Activated T-helper 17 cell treated with anti-CD3 and anti-CD28 coated beads, Interleukin-2, amount 50 U/mL, for 72 hours (primary cell): ENCODE measurements around the gene CD163. TPM values are rescaled to one million over a fixed set of nuclear protein-coding genes. Genes with fewer than 3 reads are reported as not detected.
A peak's percentile ranks its signal among the peaks of the same experiment; 100 is the strongest.
"Not testable (repeated sequence)": the region's sequence is repeated elsewhere in the genome, so short reads cannot be mapped to it uniquely, and the experiment has no call there.

Experiments
- ATAC-seq: fragments of 150-1000 bp; cut with Tn5 transposase; replicated peaks from 2 replicates; pipeline ENCODE4 v1.10.0; 2021; ENCODE audit warnings: mild to moderate bottlenecking, moderate library complexity
- H3K27ac Mint-ChIP-seq: one replicate; pipeline ENCODE4 v1.8.0; 2022; ENCODE audit warnings: mixed read lengths
- H3K27me3 Mint-ChIP-seq: one replicate; pipeline ENCODE4 v1.8.0; 2022; ENCODE audit warnings: mixed read lengths
- H3K36me3 Mint-ChIP-seq: one replicate; pipeline ENCODE4 v1.8.0; 2022; ENCODE audit warnings: low read depth, mild to moderate bottlenecking, mixed read lengths
- H3K4me1 Mint-ChIP-seq: one replicate; pipeline ENCODE4 v1.8.0; 2022; ENCODE audit warnings: mixed read lengths
- H3K4me3 Mint-ChIP-seq: one replicate; pipeline ENCODE4 v1.8.0; 2022; ENCODE audit warnings: mild to moderate bottlenecking, mixed read lengths
- H3K9me3 Mint-ChIP-seq: one replicate; pipeline ENCODE4 v1.8.0; 2022; ENCODE audit warnings: mixed read lengths
- total RNA-seq, 2 donors: library from RNA; stranded (reverse); gene quantifications; one replicate each; pipeline ENCODE4 v1.2.3, GENCODE V29; 2022

The CD163 gene
- total RNA-seq, 2 donors from 2014 or later: not detected

DNA sequence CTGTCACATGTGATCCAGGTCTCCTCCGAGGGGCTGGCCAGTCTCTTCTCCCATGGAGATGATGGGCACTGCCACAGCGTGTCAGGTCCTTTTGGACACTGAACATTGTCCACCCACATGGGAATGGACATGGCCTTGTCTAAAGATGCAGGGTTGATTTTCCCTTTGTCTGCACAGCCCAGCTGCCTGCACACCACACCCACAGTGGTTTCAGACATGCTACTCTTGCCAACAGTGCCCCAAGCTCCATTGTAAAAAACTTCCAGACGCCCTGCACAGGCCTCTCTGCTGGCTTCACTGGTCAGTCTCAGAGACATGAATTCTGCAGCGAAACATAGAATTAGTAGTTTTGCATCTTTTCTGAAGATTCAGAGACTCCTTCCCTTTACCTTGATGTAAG is 18.5 kb downstream of the CD163 start:
- Mint-ChIP-seq H3K9me3 (no peaks in the 10 kb centered on the region), H3K4me3 (no peak overlapping the region), H3K4me1 (no peaks in the 10 kb centered on the region), H3K36me3 (no peaks in the 10 kb centered on the region), H3K27ac (no peak overlapping the region), H3K27me3 (peaks cover 6% of the 10 kb centered on the region)
- ATAC-seq: no peak

GRCh38 chr12:7483343-7483742 is 20.2 kb downstream of the CD163 start:
- no peak overlapping the region for H3K4me3 Mint-ChIP-seq

GRCh38 chr12:7479771-7480170 is 23.8 kb downstream of the CD163 start:
- Mint-ChIP-seq H3K36me3 (no peaks in the 10 kb centered on the region), H3K9me3 (no peaks in the 10 kb centered on the region), H3K4me1 (no peaks in the 10 kb centered on the region), H3K27ac (no peak overlapping the region), H3K27me3 (peaks cover 6% of the 10 kb centered on the region), H3K4me3 (no peak overlapping the region)
- no peak for ATAC-seq

More at GRCh38 chr12:7483343-7483742, 20.2 kb downstream of the CD163 start:
- Mint-ChIP-seq H3K9me3 (no peaks in the 10 kb centered on the region), H3K4me1 (no peaks in the 10 kb centered on the region), H3K36me3 (no peaks in the 10 kb centered on the region), H3K27ac (no peak overlapping the region), H3K27me3 (peaks cover 6% of the 10 kb centered on the region)
- ATAC-seq: no peak

DNA sequence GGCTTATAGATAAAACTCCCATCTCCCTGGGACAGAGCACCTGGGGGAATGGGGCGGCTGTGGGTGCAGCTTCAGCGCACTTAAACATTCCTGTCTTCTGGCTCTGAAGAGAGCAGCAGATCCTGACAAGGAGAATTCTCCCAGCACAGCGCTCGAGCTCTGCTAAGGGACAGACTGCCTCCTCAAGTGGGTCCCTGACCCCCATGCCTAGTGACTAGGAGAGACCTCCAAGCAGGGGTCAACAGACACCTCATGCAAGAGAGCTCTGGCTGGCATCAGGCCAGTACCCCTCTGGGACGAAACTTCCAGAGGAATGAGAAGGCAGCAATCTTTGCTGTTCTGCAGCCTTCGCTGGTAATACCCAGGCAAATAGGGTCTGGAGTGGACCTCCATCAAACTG is 31.5 kb downstream of the CD163 start:
- peaks cover 14% of the 10 kb centered on the region for H3K27me3 Mint-ChIP-seq
- H3K36me3 Mint-ChIP-seq: no peaks in the 10 kb centered on the region
- H3K9me3 Mint-ChIP-seq: peaks cover 7% of the 10 kb centered on the region
- no peak for ATAC-seq
- no peak overlapping the region for H3K4me3 Mint-ChIP-seq
- no peak overlapping the region for H3K27ac Mint-ChIP-seq
- H3K4me1 Mint-ChIP-seq: no peaks in the 10 kb centered on the region

DNA sequence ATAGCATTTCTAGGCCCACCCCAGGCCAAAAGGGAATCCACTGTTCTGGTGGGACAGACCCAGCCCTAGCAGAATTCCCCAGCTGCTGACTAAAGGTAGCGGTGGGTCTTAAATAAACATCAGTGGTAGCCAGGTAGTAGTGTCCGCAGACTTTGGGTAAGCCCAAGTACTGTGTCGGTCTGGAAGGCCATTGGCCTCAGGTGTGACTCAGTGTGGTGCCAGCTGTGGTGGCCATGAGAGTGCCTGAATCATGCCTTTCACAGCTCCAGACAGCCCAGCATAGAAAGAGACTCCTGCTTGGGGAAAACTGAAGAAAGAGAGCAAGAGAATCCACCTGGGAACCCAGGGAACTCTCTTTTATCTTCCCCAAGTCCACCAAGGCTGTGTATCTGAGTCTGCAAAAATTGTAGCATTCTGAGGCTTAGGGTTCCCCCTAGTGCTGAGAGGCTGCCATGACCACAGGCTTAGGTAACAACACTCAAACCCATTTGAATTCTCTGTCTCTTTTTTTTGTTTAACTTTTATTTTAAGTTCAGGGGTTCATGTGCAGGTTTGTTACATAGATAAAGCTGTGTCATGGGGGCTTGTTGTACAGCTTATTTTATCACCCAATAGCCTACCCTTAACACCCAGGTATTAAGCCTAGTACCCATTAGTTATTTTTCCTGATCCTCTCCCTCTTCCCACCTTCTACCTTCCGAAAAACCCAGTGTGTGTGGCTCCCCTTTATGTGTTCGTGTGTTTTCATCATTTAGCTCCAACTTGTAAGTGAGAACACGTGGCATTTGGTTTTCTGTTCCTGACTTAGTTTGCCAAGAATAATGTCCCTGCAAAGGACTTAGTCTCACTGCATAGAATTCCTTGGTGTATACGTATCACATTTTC is 43.0 kb downstream of the CD163 start:
- Mint-ChIP-seq H3K9me3 (no peaks in the 10 kb centered on the region), H3K27ac (no peak overlapping the region), H3K36me3 (no peaks in the 10 kb centered on the region), H3K4me3 (no peak overlapping the region), H3K4me1 (no peaks in the 10 kb centered on the region), H3K27me3 (peaks cover 10% of the 10 kb centered on the region)
- peak; percentile 72 for ATAC-seq

DNA sequence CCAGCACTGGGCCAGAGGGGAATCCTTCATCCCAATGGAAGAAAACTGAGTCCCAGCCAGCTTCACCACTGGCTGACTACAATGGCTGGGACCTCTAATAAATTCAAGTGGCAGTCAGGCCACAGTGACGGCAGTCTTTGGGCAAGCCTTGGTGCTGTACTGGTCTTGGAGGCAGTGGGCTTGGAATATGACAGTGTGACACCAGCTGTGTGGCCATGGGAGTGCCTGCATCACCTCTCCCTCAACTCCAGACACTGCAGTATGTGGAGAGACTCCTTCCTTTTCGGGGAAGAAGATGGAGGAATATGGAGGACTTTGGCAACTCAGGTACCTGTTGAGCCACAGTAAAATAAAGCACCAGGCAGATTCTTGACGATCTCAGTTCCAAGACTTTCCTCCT is 43.6 kb downstream of the CD163 start:
- no peaks in the 10 kb centered on the region for H3K4me1 Mint-ChIP-seq
- no peak overlapping the region for H3K27ac Mint-ChIP-seq
- peaks cover 8% of the 10 kb centered on the region for H3K27me3 Mint-ChIP-seq
- no peaks in the 10 kb centered on the region for H3K9me3 Mint-ChIP-seq
- no peak overlapping the region for H3K4me3 Mint-ChIP-seq
- H3K36me3 Mint-ChIP-seq: no peaks in the 10 kb centered on the region
- no peak for ATAC-seq

- no peak for ATAC-seq
- Mint-ChIP-seq H3K27ac (no peak overlapping the region), H3K27me3 (peaks cover 10% of the 10 kb centered on the region), H3K36me3 (no peaks in the 10 kb centered on the region), H3K9me3 (peaks cover 4% of the 10 kb centered on the region), H3K4me1 (no peaks in the 10 kb centered on the region), H3K4me3 (no peak overlapping the region)
Observed at GRCh38 chr12:7451756-7452155, 51.8 kb downstream of the CD163 start.

DNA sequence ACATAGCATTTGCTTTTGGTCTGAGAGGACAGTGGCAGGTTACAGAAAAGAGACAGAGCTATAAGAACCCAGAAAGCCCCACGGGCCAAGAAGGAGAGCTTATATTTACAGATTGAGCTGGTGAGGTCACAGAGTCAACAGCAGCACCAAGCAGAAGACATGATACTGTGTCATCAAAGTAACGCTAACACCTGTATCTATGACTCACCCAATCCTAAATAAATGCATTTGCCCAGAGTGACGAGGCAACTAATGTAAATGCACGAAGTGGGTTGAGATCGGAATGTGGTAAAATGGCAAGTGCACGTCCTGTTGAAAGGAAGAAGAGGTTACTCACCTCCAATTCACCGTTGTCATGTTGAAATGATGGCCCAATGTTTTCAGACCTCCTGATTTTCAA is 52.9 kb downstream of the CD163 start:
- Mint-ChIP-seq H3K27ac (no peak overlapping the region), H3K36me3 (no peaks in the 10 kb centered on the region), H3K4me1 (no peaks in the 10 kb centered on the region), H3K4me3 (no peak overlapping the region), H3K27me3 (peaks cover 15% of the 10 kb centered on the region), H3K9me3 (peaks cover 4% of the 10 kb centered on the region)
- no peak for ATAC-seq

DNA sequence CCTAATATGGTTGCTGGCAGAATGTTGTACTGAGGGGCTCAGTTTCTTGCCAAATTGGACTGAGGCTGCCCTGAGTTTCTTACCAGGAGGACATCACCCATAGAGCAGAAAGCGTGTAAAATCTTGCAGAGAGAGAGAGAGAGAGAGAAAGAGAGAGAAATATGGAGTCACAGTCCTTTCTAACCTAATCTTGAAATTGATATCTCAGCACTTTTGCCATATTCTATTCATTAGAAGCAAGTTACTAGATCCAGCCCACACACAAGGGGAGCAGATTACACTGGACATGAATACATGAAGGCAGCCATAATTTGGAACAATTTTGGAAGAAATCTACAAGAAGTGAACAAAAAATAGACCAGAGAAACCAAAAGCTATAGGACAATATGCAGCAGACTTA is 55.5 kb downstream of the CD163 start:
- Mint-ChIP-seq H3K4me3 (no peak overlapping the region), H3K9me3 (peaks cover 4% of the 10 kb centered on the region), H3K27ac (no peak overlapping the region), H3K27me3 (peaks cover 18% of the 10 kb centered on the region), H3K4me1 (no peaks in the 10 kb centered on the region), H3K36me3 (no peaks in the 10 kb centered on the region)
- no peak for ATAC-seq

DNA sequence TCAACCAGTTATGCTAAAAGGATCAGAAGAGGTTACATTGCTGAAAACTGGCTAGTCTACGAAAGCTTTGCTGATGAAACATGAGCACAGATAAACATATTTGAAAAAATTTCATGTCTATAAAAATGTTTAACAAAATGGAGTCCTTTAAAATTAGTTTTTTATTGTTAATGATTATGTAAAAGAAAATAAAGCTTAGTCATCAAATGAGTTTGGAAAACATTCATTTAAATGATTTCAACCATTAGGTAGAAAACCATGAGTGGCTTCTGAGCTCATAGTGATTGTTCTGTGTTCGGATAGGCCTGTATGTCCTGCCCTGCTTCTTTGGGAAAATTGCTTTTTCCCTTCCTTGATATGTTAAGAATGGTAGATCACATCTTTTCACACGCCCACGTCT is 59.0 kb downstream of the CD163 start:
- H3K4me3 Mint-ChIP-seq: no peak overlapping the region
- no peaks in the 10 kb centered on the region for H3K36me3 Mint-ChIP-seq
- no peaks in the 10 kb centered on the region for H3K9me3 Mint-ChIP-seq
- ATAC-seq: no peak
- peaks cover 29% of the 10 kb centered on the region for H3K27me3 Mint-ChIP-seq
- no peak overlapping the region for H3K27ac Mint-ChIP-seq
- no peaks in the 10 kb centered on the region for H3K4me1 Mint-ChIP-seq

GRCh38 chr12:7444076-7444475 is 59.5 kb downstream of the CD163 start, which contains the start of gene CD163L1:
CD163L1 (minus strand) TSS chr12:7444153; CDS start chr12:7444127, 26 bp downstream.
- H3K36me3 Mint-ChIP-seq: no peaks in the 10 kb centered on the region
- no peaks in the 10 kb centered on the region for H3K4me1 Mint-ChIP-seq
- H3K27ac Mint-ChIP-seq: no peak within 1 kb of the TSS
- no peak for ATAC-seq
- H3K27me3 Mint-ChIP-seq: peaks cover 33% of the 10 kb centered on the region
- H3K9me3 Mint-ChIP-seq: no peaks in the 10 kb centered on the region
- H3K4me3 Mint-ChIP-seq: no peak within 1 kb of the TSS

DNA sequence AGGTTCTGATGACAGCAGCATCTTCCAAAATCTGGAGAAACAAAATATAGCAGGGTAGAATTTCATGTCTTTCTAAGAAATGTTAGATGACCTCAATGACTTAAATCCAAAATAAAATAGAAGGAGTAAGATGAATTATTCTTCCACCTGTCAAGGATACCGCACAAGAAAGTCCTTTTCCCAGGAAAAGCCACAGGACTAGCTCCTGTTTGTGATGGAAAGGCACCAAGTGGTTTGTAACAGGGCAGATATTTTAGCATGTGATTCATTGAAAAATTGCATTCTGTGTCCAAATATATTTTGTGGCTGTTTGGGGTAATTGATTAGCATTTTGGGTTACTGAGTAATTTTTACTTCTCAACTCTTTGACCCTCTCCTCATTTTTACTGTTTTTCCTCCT is 62.4 kb downstream of the CD163 start:
- Mint-ChIP-seq H3K27ac (no peak overlapping the region), H3K27me3 (peaks cover 28% of the 10 kb centered on the region), H3K4me3 (no peak overlapping the region), H3K36me3 (no peaks in the 10 kb centered on the region), H3K9me3 (no peaks in the 10 kb centered on the region), H3K4me1 (no peaks in the 10 kb centered on the region)
- ATAC-seq: no peak

DNA sequence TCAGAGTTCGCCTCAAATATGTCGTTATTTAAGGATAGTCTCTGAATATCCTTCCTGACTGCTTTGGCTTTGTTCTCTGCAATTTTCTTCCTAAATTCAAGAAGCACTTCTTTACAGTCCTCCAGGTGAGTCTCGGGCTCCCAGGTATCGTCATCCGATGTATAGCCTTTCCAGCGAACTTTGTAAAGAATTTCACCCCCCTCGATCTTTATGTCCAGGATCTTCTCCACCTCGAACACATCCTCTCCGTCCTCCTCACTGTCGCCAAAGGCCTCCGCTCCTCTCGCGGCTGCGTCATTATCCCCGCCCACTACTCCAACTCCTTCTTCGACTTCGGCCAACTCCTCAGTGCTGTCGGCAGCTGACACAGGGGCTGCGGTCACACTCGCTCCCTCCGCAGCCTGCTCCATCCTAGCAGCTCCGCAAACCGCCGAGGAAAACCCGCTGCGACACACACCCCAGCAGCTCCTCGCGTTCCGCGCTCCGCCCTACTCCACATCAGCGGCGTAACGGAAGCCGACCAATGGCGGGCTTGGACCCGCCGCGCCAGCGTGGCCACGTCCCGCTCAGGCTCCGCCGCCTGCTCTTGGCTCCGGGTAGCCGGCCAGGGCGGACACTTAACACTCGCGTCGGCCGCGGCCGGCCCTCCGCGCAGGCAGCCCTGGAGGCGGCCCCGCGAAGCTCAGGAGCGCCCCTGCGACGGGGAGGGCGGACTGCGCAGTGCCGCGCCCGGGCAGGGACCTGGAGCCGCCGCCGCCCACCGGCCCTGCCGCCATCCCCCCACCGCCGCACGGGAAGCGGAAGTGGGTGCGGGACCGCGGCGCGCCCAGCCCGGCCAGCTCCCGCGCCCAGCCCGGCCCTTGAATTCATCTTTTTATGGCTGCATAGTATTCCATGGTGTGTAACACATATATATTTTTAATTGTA is 63.7 kb downstream of the CD163 start:
- Mint-ChIP-seq H3K4me1 (no peaks in the 10 kb centered on the region), H3K27me3 (peaks cover 28% of the 10 kb centered on the region), H3K36me3 (no peaks in the 10 kb centered on the region), H3K9me3 (no peaks in the 10 kb centered on the region), H3K4me3 (peak overlapping the region; percentile 68), H3K27ac (no peak overlapping the region)
- ATAC-seq: peak; percentile 93

- ATAC-seq, H3K4me1 Mint-ChIP-seq, H3K4me3 Mint-ChIP-seq, H3K27ac Mint-ChIP-seq, H3K36me3 Mint-ChIP-seq, H3K9me3 Mint-ChIP-seq: not testable (repeated sequence)
- H3K27me3 Mint-ChIP-seq: peaks cover 25% of the 10 kb centered on the region
Observed at GRCh38 chr12:7438291-7438995, 65.1 kb downstream of the CD163 start.
